Prostate gland (tissue), 2 donors: ENCODE data around the gene IRF2.

Source experiments
- POLR2A ChIP-seq: fragments of 450-650 bp; IDR thresholded peaks from one replicate; pipeline ENCODE4 v1.6.1; 2016; ENCODE audit warnings: antibody characterized with exemption, mild to moderate bottlenecking
- POLR2AphosphoS5 ChIP-seq: sonication (generic); formaldehyde crosslinking; IDR thresholded peaks from one replicate; pipeline ENCODE4 v1.6.1; 2017; ENCODE audit warnings: antibody characterized with exemption
- TF ChIP-seq, protein P1 (sequence below), 4 experiments: fragments of 200-600 bp in 2 of 4; fragments of 450-650 bp in 2 of 4; sonication (generic) in 2 of 4; IDR thresholded peaks; 1 replicate in 3 of 4; 2 replicates in 1 of 4; pipeline ENCODE4 v1.5.1; 2016 to 2019; ENCODE audit warnings: antibody characterized with exemption in 4 of 4, mild to moderate bottlenecking in 2 of 4, moderate library complexity in 2 of 4

DNA sequence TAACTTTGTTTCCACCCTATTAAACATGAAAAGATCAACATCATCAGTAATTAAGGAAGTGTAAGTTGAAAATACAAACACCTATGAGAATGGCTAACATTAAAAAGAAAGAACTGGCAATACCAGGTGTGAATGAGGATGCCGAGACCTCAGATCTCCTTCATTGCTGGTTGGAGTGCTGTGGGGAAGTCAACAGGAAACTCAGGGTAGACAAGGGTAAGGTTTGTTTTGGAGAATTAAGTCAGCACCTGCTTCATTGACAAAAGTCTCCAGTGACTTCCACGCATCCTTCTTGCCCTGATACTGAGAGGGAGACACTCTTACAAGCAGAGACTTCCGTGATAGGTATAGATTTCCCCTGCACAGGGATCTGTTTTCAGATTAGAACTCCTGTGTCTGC, 106.1 kb downstream of the IRF2 start:
- TF ChIP-seq POLR2A (no peak), POLR2AphosphoS5 (no peak)
- TF ChIP-seq, protein P1, sequence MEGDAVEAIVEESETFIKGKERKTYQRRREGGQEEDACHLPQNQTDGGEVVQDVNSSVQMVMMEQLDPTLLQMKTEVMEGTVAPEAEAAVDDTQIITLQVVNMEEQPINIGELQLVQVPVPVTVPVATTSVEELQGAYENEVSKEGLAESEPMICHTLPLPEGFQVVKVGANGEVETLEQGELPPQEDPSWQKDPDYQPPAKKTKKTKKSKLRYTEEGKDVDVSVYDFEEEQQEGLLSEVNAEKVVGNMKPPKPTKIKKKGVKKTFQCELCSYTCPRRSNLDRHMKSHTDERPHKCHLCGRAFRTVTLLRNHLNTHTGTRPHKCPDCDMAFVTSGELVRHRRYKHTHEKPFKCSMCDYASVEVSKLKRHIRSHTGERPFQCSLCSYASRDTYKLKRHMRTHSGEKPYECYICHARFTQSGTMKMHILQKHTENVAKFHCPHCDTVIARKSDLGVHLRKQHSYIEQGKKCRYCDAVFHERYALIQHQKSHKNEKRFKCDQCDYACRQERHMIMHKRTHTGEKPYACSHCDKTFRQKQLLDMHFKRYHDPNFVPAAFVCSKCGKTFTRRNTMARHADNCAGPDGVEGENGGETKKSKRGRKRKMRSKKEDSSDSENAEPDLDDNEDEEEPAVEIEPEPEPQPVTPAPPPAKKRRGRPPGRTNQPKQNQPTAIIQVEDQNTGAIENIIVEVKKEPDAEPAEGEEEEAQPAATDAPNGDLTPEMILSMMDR (IDR thresholded peaks at IDR 0.05), result no peak
